ENCODE measurements around the gene SYNDIG1.

DNA sequence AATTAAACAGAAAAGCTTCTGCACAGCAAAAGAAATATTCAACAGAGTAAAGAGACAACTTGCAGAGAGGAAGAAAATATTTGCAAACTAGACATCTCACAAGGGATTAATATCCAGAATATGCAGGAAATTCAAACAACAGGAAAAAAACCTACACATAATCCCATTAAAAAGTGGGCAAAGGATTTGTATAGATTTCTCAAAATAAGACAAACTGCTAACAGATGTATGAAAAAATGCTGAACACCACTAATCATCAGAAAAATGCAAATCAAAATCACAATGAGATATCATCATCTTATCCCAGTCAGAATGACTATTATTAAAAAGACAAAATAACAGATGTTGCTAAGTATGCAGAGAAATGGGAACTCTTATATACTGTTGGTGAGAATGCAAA is 129.6 kb downstream of the SYNDIG1 start:
- TF ChIP-seq, protein P1, sequence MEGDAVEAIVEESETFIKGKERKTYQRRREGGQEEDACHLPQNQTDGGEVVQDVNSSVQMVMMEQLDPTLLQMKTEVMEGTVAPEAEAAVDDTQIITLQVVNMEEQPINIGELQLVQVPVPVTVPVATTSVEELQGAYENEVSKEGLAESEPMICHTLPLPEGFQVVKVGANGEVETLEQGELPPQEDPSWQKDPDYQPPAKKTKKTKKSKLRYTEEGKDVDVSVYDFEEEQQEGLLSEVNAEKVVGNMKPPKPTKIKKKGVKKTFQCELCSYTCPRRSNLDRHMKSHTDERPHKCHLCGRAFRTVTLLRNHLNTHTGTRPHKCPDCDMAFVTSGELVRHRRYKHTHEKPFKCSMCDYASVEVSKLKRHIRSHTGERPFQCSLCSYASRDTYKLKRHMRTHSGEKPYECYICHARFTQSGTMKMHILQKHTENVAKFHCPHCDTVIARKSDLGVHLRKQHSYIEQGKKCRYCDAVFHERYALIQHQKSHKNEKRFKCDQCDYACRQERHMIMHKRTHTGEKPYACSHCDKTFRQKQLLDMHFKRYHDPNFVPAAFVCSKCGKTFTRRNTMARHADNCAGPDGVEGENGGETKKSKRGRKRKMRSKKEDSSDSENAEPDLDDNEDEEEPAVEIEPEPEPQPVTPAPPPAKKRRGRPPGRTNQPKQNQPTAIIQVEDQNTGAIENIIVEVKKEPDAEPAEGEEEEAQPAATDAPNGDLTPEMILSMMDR (IDR thresholded peaks at IDR 0.05), result no peak
- TF ChIP-seq POLR2A (IDR thresholded peaks at IDR 0.05), result no peak
